Endothelial cell of umbilical vein (primary cell): Measurements from ENCODE around the gene BAG3. TPM values are rescaled to one million over a fixed set of nuclear protein-coding genes. Genes with fewer than 3 reads are reported as not detected.

ENCODE experiments used
- BruUV-seq: library from RNA; stranded (reverse); fragments of 400-500 nt; replicated peaks from 2 replicates; lab custom pipeline; 2021; lab: Mats Ljungman, UMichigan
- CTCF ChIA-PET: fragments of 300-600, 350-600 bp; sonication (Branson Sonifier 250); formaldehyde crosslinking; loops from one replicate; lab custom pipeline; 2021; ENCODE audit warnings: antibody characterized with exemption, inconsistent platforms; lab: Charles Lee
- POLR2A ChIA-PET: fragments of 300-600, 350-600 bp; sonication (Branson Sonifier 250); formaldehyde crosslinking; loops from one replicate; lab custom pipeline; 2021; ENCODE audit warnings: antibody characterized with exemption, inconsistent platforms; lab: Charles Lee
- DNase-seq: peaks from one replicate; pipeline ENCODE4 v3.0.0-alpha.2; 2011; ENCODE audit warnings: low read depth, low spot score
- FAIRE-seq: peaks from 2 replicates; lab custom pipeline; 2011; peaks lifted over from hg19 to GRCh38; lab: Jason Lieb, UNC
- H2AFZ ChIP-seq: 2 replicates; pipeline ENCODE4 v1.6.0; 2012; ENCODE audit warnings: low read depth, low read length, control low read depth, inconsistent platforms
- H3K27ac ChIP-seq: 2 replicates; pipeline ENCODE4 v1.5.1; 2011; ENCODE audit warnings: low read depth, mild to moderate bottlenecking, control low read depth, low read length, moderate library complexity; ENCODE audit not compliant: insufficient read depth
- H3K27me3 ChIP-seq, 2 experiments: 2 replicates each; pipeline versions ENCODE4 v1.6.0 to v1.6.1; 2011; ENCODE audit warnings: low read length in 2 of 2, mixed read lengths in 1 of 2; ENCODE audit not compliant: control insufficient read depth in 2 of 2, insufficient read depth in 2 of 2
- H3K36me3 ChIP-seq, 2 experiments: 2 replicates in 1 of 2; 3 replicates in 1 of 2; pipeline ENCODE4 v1.5.1; 2011; ENCODE audit warnings: low read length in 2 of 2, mild to moderate bottlenecking in 1 of 2, moderate library complexity in 1 of 2; ENCODE audit not compliant: control insufficient read depth in 2 of 2, insufficient read depth in 2 of 2; ENCODE audit errors: extremely low read depth in 1 of 2
- H3K4me1 ChIP-seq: 3 replicates; pipeline ENCODE4 v1.5.1; 2011; ENCODE audit warnings: mild to moderate bottlenecking, low read length; ENCODE audit not compliant: control insufficient read depth, insufficient read depth; ENCODE audit errors: extremely low read depth
- H3K4me2 ChIP-seq: 2 replicates; pipeline ENCODE4 v1.6.1; 2011; ENCODE audit warnings: low read length, control low read depth, mixed read lengths; ENCODE audit not compliant: insufficient read depth
- H3K4me3 ChIP-seq, 3 experiments: fragments of 200-600 bp in 1 of 3; sonication (generic), shearing (Covaris generic) in 1 of 3; replicated peaks in 1 of 3; 2 replicates each; pipeline ENCODE4 v1.5.1; 2011 to 2016; ENCODE audit warnings: control low read depth in 3 of 3, low read length in 3 of 3, mild to moderate bottlenecking in 2 of 3, inconsistent platforms in 1 of 3, low read depth in 1 of 3, moderate library complexity in 1 of 3; ENCODE audit not compliant: insufficient read depth in 1 of 3
- H3K79me2 ChIP-seq: 2 replicates; pipeline ENCODE4 v1.6.0; 2012; ENCODE audit warnings: low read length, inconsistent platforms; ENCODE audit not compliant: control insufficient read depth, insufficient read depth
- H3K9ac ChIP-seq: replicated peaks from 2 replicates; pipeline ENCODE3; 2011; ENCODE audit warnings: low read length, control low read depth; ENCODE audit not compliant: insufficient read depth; ENCODE audit errors: extremely low read depth
- H3K9me1 ChIP-seq: replicated peaks from 3 replicates; pipeline ENCODE4 v1.6.0; 2011; ENCODE audit warnings: mild to moderate bottlenecking, low read length; ENCODE audit not compliant: control insufficient read depth, insufficient read depth; ENCODE audit errors: extremely low read depth
- H3K9me3 ChIP-seq: replicated peaks from 2 replicates; pipeline ENCODE4 v1.5.1; 2012; ENCODE audit warnings: low read length, inconsistent platforms; ENCODE audit not compliant: control insufficient read depth, insufficient read depth
- H4K20me1 ChIP-seq: replicated peaks from 2 replicates; pipeline ENCODE3; 2011; ENCODE audit warnings: mild to moderate bottlenecking, low read length; ENCODE audit not compliant: control insufficient read depth, insufficient read depth; ENCODE audit errors: extremely low read depth
- EZH2 ChIP-seq: IDR thresholded peaks from 2 replicates; pipeline ENCODE4 v1.6.1; 2012; ENCODE audit warnings: borderline replicate concordance, low read depth, mild to moderate bottlenecking, moderate library complexity, low read length, inconsistent platforms; ENCODE audit not compliant: severe bottlenecking
- FOS ChIP-seq: IDR thresholded peaks from 2 replicates; pipeline ENCODE4 v1.6.1; 2011; ENCODE audit warnings: mild to moderate bottlenecking, low read length, moderate library complexity, borderline replicate concordance; ENCODE audit not compliant: insufficient read depth
- GATA2 ChIP-seq: IDR thresholded peaks from 2 replicates; pipeline ENCODE4 v1.7.0; 2011; ENCODE audit warnings: low read depth, mild to moderate bottlenecking, moderate library complexity, mixed read lengths, low read length; ENCODE audit not compliant: insufficient read length, insufficient read depth
- JUN ChIP-seq: IDR thresholded peaks from 2 replicates; pipeline ENCODE4 v1.6.1; 2011; ENCODE audit warnings: borderline replicate concordance, low read depth; ENCODE audit not compliant: insufficient read length, insufficient read depth
- MYC ChIP-seq: IDR thresholded peaks from one replicate; pipeline ENCODE4 v1.6.1; 2011; ENCODE audit warnings: mild to moderate bottlenecking, low read depth, low read length
- POLR2A ChIP-seq: IDR thresholded peaks from 2 replicates; pipeline ENCODE4 v1.6.1; 2012; ENCODE audit warnings: low read depth, mild to moderate bottlenecking, control low read depth, low read length
- POLR2AphosphoS5 ChIP-seq: IDR thresholded peaks from 2 replicates; pipeline ENCODE4 v1.6.1; 2012; ENCODE audit warnings: low read depth, mild to moderate bottlenecking, control low read depth, low read length, moderate library complexity; ENCODE audit not compliant: insufficient read depth
- dilution Hi-C: fragments of 300-500 bp; cut with MboI; formaldehyde crosslinking; loops from one replicate; pipeline ENCODE4 v1.15.0; 2019; ENCODE audit warnings: low sequenced_read_pairs; ENCODE audit not compliant: extremely low pct_ligation_motif_present
- intact Hi-C: fragments of 100-400 bp; cut with micrococcal nuclease; formaldehyde crosslinking; loops from one replicate; pipeline ENCODE4 v1.10.0; 2022
- polyA plus RNA-seq, 4 experiments: library from polyadenylated mRNA; depleted of rRNA in 3 of 4; stranded (reverse) in 3 of 4; unstranded in 1 of 4; fragments of >200 nt; gene quantifications; 2 replicates each; pipeline versions ENCODE4 v1.2.1 to v1.2.3, GENCODE V29; 2011 to 2012; ENCODE audit warnings: missing spikeins in 1 of 4
- total RNA-seq: library from RNA; stranded (reverse); gene quantifications from 2 replicates; pipeline ENCODE4 v1.2.3, GENCODE V29; 2021
- TF ChIP-seq, protein P1 (sequence below): IDR thresholded peaks from 2 replicates; pipeline ENCODE4 v1.6.1; 2011; ENCODE audit not compliant: insufficient read depth, insufficient read length
- TF ChIP-seq, protein P2 (sequence below), 2 donors: IDR thresholded peaks; 1 replicate in 1 of 2; 2 replicates in 1 of 2; pipeline ENCODE4 v1.5.1; 2011; ENCODE audit warnings: low read length in 2 of 2, mild to moderate bottlenecking in 2 of 2, moderate library complexity in 2 of 2, control low read depth in 1 of 2, inconsistent platforms in 1 of 2, low read depth in 1 of 2; ENCODE audit not compliant: insufficient read depth in 1 of 2; ENCODE audit errors: extremely low read depth in 1 of 2

BAG3 gene
- total and polyA plus RNA-seq, 2 donors (not counting 3 experiments of a cell fraction or from before 2014, with no cell fraction given), result 25.2 to 66.7 TPM

DNA sequence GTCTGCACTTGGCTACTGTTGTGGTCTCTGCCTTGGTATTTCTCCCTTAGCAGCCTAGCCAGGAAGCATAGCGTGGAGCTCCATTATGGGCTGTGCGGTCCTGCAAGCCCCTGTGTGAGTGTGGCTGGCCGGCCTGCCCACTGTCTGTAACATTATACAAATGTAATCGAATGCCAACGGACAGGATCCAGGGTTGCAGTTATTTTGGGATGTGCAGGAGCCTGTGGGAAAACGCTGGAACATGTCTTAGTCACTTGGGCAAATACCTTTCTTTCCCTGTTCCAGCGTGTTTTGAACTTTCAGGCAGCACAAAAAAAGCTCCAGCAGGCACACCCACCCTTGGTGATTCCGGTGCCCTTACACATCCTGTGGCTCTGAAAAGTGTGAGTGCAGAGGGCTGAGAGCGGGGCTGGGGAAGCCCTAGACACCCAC lies 29.5 kb downstream of the BAG3 start:
- H3K79me2 ChIP-seq, result no peaks in the 10 kb centered on the region
- CTCF ChIA-PET, result interaction anchor here (1.3 to 2.3 kb wide), 6 partner anchors 10 to 179 kb away, joined by 4 to 11 read pairs (median 6); partner anchors contain the start of gene INPP5F
- peak overlapping the region; percentile 75 for H3K4me2 ChIP-seq
- BruUV-seq, result no TSS peak
- peak; percentile 60 for DNase-seq
- peak overlapping the region; percentile 59 for H3K9ac ChIP-seq
- no peak overlapping the region for H2AFZ ChIP-seq
- no peaks in the 10 kb centered on the region for H3K9me3 ChIP-seq
- intact Hi-C loops, result loop anchor here (1.0 kb wide), 2 partner anchors 22 to 29 kb away; partner anchors contain the start of gene BAG3
- no peak for TF ChIP-seq POLR2AphosphoS5
- no peak for TF ChIP-seq JUN
- TF ChIP-seq MYC, result no peak
- TF ChIP-seq, protein P1, sequence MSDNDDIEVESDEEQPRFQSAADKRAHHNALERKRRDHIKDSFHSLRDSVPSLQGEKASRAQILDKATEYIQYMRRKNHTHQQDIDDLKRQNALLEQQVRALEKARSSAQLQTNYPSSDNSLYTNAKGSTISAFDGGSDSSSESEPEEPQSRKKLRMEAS, result no peak
- TF ChIP-seq, protein P2, sequence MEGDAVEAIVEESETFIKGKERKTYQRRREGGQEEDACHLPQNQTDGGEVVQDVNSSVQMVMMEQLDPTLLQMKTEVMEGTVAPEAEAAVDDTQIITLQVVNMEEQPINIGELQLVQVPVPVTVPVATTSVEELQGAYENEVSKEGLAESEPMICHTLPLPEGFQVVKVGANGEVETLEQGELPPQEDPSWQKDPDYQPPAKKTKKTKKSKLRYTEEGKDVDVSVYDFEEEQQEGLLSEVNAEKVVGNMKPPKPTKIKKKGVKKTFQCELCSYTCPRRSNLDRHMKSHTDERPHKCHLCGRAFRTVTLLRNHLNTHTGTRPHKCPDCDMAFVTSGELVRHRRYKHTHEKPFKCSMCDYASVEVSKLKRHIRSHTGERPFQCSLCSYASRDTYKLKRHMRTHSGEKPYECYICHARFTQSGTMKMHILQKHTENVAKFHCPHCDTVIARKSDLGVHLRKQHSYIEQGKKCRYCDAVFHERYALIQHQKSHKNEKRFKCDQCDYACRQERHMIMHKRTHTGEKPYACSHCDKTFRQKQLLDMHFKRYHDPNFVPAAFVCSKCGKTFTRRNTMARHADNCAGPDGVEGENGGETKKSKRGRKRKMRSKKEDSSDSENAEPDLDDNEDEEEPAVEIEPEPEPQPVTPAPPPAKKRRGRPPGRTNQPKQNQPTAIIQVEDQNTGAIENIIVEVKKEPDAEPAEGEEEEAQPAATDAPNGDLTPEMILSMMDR (IDR thresholded peaks at IDR 0.05; ENCODE audit: extremely low read depth in 1 of 2, insufficient read depth in 1 of 2, low read depth in 1 of 2, low read length in 2 of 2), result no peak
- no peak for TF ChIP-seq EZH2
- no peak for TF ChIP-seq FOS
- TF ChIP-seq GATA2, result no peak
- TF ChIP-seq POLR2A, result no peak
- dilution Hi-C loops, result no loop called here
- peak overlapping the region; percentile 92 for H3K27ac ChIP-seq
- H3K36me3 ChIP-seq, result peaks cover 5 to 10% of the 10 kb centered on the region in 2 experiments
- H3K4me3 ChIP-seq, result no peak overlapping the region
- FAIRE-seq, result peak; percentile 67
- H4K20me1 ChIP-seq, result no peaks in the 10 kb centered on the region
- H3K27me3 ChIP-seq, result no peaks in the 10 kb centered on the region
- no peaks in the 10 kb centered on the region for H3K9me1 ChIP-seq
- H3K4me1 ChIP-seq, result peaks cover 25% of the 10 kb centered on the region
- POLR2A ChIA-PET, result interaction anchor here (1.6 kb wide), 1 partner anchor 11 kb away, joined by 4 read pairs; no protein-coding TSS in a partner anchor
